ENCODE measurements around the gene RPS19BP1.
A peak's percentile ranks its signal among the peaks of the same experiment; 100 is the strongest.

Gene RPS19BP1

DNA sequence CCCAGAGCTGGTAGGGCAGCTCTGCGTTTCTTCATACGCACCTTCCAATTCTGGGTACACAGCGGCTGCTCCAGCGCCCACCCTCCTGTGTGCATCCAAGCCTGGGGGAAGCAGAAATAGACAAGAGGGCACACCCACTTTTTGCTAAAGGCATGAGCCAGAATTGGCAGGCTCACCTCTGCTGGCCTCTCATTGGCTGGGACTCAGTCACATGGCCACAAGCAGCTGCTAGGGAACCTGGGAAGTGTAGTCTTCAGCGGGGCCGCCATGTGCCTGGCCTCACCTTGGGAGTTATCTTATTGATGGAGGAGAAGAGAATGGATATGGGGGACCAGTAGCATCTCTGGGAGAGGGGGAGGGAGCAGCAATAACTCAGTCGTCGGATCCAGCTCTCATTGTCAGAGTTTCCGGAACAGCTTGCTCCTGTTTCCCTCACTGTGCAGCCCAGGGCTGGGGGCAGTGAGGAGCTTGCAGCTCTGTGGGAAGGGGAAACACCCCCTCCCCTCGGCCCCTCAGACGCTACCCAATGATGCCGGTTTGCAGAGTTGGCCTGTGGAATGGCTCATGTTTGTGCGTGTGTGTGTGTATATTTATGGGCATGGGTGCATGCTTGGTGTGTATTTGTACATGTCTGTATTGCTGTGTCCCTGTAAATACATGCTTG lies 42.3 kb downstream of the RPS19BP1 start:
- peak; percentile 67 for DNase-seq (ENCODE audit: low read depth)

DNA sequence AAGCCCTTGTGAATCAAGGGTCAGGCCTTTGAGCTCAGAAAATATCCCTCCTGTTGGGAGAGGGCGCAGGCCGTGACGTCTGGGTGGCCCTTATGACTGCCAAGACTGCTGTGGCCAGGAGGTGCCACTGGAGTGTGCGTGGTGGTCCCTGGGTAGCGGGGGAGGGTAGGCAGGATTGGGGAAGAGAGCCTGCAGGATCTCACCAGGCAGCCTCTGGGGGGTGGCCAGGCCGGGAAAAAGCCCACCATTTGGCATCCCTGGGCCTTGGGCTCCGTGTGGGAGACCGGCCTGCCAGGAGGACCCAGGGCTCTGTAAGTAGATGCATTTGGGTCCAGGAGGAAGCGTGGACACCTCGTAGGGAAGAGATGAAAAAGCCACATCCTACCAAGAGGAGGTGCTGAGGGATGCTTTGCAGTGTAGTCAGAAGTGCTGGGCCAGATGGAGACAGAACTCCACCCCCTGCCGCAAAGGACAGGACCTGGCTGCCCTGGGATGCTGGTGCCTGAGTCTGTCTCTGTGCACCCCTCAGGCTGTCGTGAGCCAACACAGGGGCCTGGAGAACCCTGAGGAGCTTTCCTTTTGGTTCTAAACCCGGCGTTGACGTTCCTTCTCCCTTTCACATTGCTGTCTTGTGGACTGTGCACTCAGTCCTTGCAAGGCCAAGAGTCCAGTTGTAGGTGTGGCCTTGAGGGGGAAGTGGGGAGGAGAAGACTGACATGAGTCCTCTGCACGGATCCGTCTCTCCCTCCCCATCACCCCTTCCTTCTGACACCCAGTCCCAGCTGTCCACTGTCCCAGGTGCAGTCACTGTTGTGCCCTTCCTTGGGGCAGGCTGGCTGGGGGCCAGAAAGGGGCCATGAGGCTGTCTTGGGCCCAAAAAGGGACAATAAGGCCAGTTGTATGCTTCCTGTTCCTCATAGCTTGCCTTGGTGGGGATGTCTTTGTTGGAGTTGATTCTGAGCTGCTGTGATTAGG lies 43.2 kb downstream of the RPS19BP1 start:
- no peak for DNase-seq (ENCODE audit: low read depth)

DNA sequence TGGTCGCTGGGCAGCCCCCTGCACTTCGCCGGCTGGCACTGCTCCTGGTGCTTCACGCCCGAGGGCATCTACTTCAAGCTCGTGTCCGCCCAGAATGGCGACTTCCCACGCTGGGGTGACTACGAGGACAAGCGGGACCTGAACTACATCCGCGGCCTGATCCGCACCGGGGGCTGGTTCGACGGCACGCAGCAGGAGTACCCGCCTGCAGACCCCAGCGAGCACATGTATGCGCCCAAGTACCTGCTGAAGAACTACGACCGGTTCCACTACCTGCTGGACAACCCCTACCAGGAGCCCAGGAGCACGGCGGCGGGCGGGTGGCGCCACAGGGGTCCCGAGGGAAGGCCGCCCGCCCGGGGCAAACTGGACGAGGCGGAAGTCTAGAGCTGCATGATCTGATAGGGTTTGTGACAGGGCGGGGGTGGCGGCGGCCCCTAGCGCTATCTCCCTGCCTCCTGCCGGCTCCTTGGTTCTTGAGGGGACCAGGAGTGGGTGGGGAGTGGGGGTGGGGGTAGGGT lies 43.9 kb downstream of the RPS19BP1 start:
- DNase-seq (ENCODE audit: low read depth): no peak

DNA sequence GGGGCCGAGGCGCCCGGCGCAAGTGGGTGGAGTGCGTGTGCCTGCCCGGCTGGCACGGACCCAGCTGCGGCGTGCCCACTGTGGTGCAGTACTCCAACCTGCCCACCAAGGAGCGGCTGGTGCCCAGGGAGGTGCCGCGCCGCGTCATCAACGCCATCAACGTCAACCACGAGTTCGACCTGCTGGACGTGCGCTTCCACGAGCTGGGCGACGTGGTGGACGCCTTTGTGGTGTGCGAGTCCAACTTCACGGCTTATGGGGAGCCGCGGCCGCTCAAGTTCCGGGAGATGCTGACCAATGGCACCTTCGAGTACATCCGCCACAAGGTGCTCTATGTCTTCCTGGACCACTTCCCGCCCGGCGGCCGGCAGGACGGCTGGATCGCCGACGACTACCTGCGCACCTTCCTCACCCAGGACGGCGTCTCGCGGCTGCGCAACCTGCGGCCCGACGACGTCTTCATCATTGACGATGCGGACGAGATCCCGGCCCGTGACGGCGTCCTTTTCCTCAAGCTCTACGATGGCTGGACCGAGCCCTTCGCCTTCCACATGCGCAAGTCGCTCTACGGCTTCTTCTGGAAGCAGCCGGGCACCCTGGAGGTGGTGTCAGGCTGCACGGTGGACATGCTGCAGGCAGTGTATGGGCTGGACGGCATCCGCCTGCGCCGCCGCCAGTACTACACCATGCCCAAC lies 44.6 kb downstream of the RPS19BP1 start:
- DNase-seq (ENCODE audit: low read depth): no peak

- DNase-seq (ENCODE audit: low read depth): no peak
These were observed 45.4 kb downstream of the RPS19BP1 start for GRCh38 chr22:39486951-39487825.

GRCh38 chr22:39482768-39483167 lies 49.8 kb downstream of the RPS19BP1 start:
- peak; percentile 56 for DNase-seq (ENCODE audit: low read depth)

DNA sequence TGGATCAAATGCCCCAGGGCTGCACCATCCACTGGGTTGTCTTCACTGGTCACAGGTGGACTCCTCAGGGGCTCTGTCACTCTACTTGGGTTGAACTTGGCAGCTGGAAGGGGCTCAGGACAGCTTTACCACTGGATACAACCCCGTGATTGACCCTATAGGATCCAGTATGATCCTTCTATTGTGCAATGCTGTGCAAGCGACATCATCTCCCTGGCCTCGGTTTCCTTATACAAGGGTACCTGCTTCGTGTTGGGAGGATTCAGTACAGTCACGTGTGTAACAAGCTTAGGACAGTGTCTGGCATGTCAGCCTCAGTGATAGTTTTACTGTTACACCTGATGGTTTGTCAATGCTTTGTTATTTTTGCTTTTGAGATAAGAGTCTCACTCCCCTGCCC lies 51.0 kb downstream of the RPS19BP1 start:
- DNase-seq (ENCODE audit: low read depth): no peak

GRCh38 chr22:39481054-39481453 lies 51.5 kb downstream of the RPS19BP1 start:
- no peak for DNase-seq (ENCODE audit: low read depth)

- no peak for DNase-seq (ENCODE audit: low read depth)
These were observed 52.0 kb downstream of the RPS19BP1 start for GRCh38 chr22:39480557-39480956.

GRCh38 chr22:39479254-39479653 lies 53.3 kb downstream of the RPS19BP1 start:
- DNase-seq (ENCODE audit: low read depth): no peak

Data from amniotic epithelial cell (primary cell).